Suppressor macrophage (primary cell): ENCODE data around the gene CEP350.

Experiments
- DNase-seq, 4 experiments: peaks; one replicate each; pipeline ENCODE4 v3.0.0-alpha.2; 2020 to 2022
- total RNA-seq, 17 experiments: gene quantifications; one replicate each; lab custom pipeline; 2026; ENCODE audit warnings: mixed read lengths in 6 of 17, inconsistent platforms in 3 of 17; lab: John Stamatoyannopoulos, UW

The CEP350 gene
- total RNA-seq = 143 to 293 (median 182) reads per million in 17 experiments

GRCh38 chr1:179954493-179955286, at the start of gene CEP350:
Gene CEP350, plus strand, starts transcription at chr1:179954810. Its CDS starts 31,372 bp downstream, at chr1:179986182.
- peak; percentile 98 to 99 (median 99) for DNase-seq

- DNase-seq = no peak
These were observed 43.7 kb upstream of the CEP350 start for GRCh38 chr1:179910934-179911333.

- DNase-seq = no peak
These were observed 42.8 kb upstream of the CEP350 start for GRCh38 chr1:179911812-179912211.

- DNase-seq = no peak
These were observed 36.8 kb upstream of the CEP350 start for GRCh38 chr1:179917601-179918429.

GRCh38 chr1:179921472-179921871, 33.1 kb upstream of the CEP350 start:
- DNase-seq = no peak

GRCh38 chr1:179921981-179922872, 32.4 kb upstream of the CEP350 start:
- no peak for DNase-seq

- peak; percentile 12 to 52 (median 33) for DNase-seq
These were observed 31.6 kb upstream of the CEP350 start for GRCh38 chr1:179923029-179923428.

GRCh38 chr1:179924268-179924667, 30.3 kb upstream of the CEP350 start:
- no peak for DNase-seq

GRCh38 chr1:179925302-179925701, 29.3 kb upstream of the CEP350 start:
- no peak for DNase-seq

GRCh38 chr1:179925922-179926849, 28.4 kb upstream of the CEP350 start:
- DNase-seq = peak in 2 of 4 experiments; percentile 9 to 13

GRCh38 chr1:179926850-179927205, 27.8 kb upstream of the CEP350 start:
- DNase-seq = no peak

GRCh38 chr1:179929955-179930798, 24.4 kb upstream of the CEP350 start:
- DNase-seq = no peak

- no peak for DNase-seq
These were observed 23.7 kb upstream of the CEP350 start for GRCh38 chr1:179930867-179931266.

- DNase-seq = no peak
These were observed 21.4 kb upstream of the CEP350 start for GRCh38 chr1:179933219-179933618.

- DNase-seq = no peak
These were observed 18.6 kb upstream of the CEP350 start for GRCh38 chr1:179935909-179936496.

GRCh38 chr1:179937668-179938254, 16.8 kb upstream of the CEP350 start:
- no peak for DNase-seq

GRCh38 chr1:179938752-179939151, 15.9 kb upstream of the CEP350 start:
- DNase-seq = peak in 2 of 4 experiments; percentile 57 to 67

- no peak for DNase-seq
These were observed 14.7 kb upstream of the CEP350 start for GRCh38 chr1:179939941-179940340.

GRCh38 chr1:179941454-179941853, 13.2 kb upstream of the CEP350 start:
- no peak for DNase-seq

GRCh38 chr1:179950651-179951050, 4.0 kb upstream of the CEP350 start:
- peak; percentile 46 to 70 (median 66) for DNase-seq
